NT2/D1 (cell line): Measurements from ENCODE around the gene AVP.

Experiments used
- YY1 ChIP-seq: IDR thresholded peaks from 2 replicates; pipeline ENCODE4 v1.6.1; 2011; ENCODE audit not compliant: insufficient read length, insufficient read depth
- ZNF274 ChIP-seq: IDR thresholded peaks from 2 replicates; pipeline ENCODE4 v1.6.1; 2011; ENCODE audit warnings: mild to moderate bottlenecking, low read depth, low read length

DNA sequence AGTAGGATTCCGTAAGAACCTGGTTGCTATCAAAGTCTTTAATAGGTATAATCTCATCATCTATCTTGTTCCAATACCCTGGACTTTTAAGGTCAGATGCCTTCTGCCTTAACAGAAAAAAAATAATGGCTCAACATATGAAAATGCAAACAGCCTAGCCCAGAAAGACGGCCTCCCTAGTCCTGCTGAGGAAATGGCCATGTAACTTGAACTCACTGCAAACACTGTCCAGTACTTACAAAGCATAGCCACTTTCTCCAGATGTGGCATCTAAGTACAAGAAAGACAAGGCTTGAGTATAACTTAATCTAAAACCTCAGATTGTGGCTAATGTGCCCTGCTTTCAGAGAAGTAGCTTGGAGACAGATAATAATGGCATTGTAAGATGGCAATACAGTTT is 48.6 kb upstream of the AVP start:
- no peak for TF ChIP-seq YY1
- no peak for TF ChIP-seq ZNF274
